NCI-H69 (cell line): ENCODE results near the gene IL17RA.
"Not testable (repeated sequence)": the region's sequence is repeated elsewhere in the genome, so short reads cannot be mapped to it uniquely, and the experiment has no call there.

ENCODE experiments used
- DNase-seq: peaks from one replicate; lab custom pipeline; 2025; lab: John Stamatoyannopoulos, UW

The IL17RA gene

GRCh38 chr22:17084554-17085276 lies at the start of gene IL17RA:
IL17RA (plus strand) TSS chr22:17085000; CDS start chr22:17085092, 92 bp downstream.
- DNase-seq: peak; percentile 98

- no peak for DNase-seq
These were observed 49.6 kb upstream of the IL17RA start for GRCh38 chr22:17035246-17035645.

- peak; percentile 7 for DNase-seq
These were observed 48.6 kb upstream of the IL17RA start for GRCh38 chr22:17035976-17036841.

- not testable (repeated sequence) for DNase-seq
These were observed 47.7 kb upstream of the IL17RA start for GRCh38 chr22:17036842-17037711.

GRCh38 chr22:17043521-17043920 lies 41.3 kb upstream of the IL17RA start:
- DNase-seq: no peak

- DNase-seq: no peak
These were observed 38.0 kb upstream of the IL17RA start for GRCh38 chr22:17046566-17047348.

GRCh38 chr22:17047656-17048055 lies 37.1 kb upstream of the IL17RA start:
- DNase-seq: no peak

- no peak for DNase-seq
These were observed 28.7 kb upstream of the IL17RA start for GRCh38 chr22:17056058-17056457.

- no peak for DNase-seq
These were observed 28.0 kb upstream of the IL17RA start for GRCh38 chr22:17056807-17057206.

- DNase-seq: peak; percentile 72
These were observed 26.6 kb upstream of the IL17RA start for GRCh38 chr22:17057959-17058814.

GRCh38 chr22:17060126-17060525 lies 24.7 kb upstream of the IL17RA start:
- DNase-seq: peak; percentile 26

- DNase-seq: peak; percentile 82
These were observed 21.2 kb upstream of the IL17RA start for GRCh38 chr22:17063411-17064106.

- no peak for DNase-seq
These were observed 20.2 kb upstream of the IL17RA start for GRCh38 chr22:17064498-17065100.

- DNase-seq: peak; percentile 30
These were observed 19.4 kb upstream of the IL17RA start for GRCh38 chr22:17065433-17065832.

- no peak for DNase-seq
These were observed 11.9 kb upstream of the IL17RA start for GRCh38 chr22:17072877-17073276.

- no peak for DNase-seq
These were observed 10.2 kb upstream of the IL17RA start for GRCh38 chr22:17074648-17075002.

GRCh38 chr22:17077255-17077654 lies 7.5 kb upstream of the IL17RA start:
- peak; percentile 63 for DNase-seq

GRCh38 chr22:17079572-17079971 lies 5.2 kb upstream of the IL17RA start:
- no peak for DNase-seq

GRCh38 chr22:17083255-17083654 lies 1.5 kb upstream of the IL17RA start:
- no peak for DNase-seq
